ENCODE measurements around the gene PPFIA2. TPM values are rescaled to one million over a fixed set of nuclear protein-coding genes. Genes with fewer than 3 reads are reported as not detected.

Gene PPFIA2
- total RNA-seq, 1 donor from 2014 or later, result 0.59 TPM

DNA sequence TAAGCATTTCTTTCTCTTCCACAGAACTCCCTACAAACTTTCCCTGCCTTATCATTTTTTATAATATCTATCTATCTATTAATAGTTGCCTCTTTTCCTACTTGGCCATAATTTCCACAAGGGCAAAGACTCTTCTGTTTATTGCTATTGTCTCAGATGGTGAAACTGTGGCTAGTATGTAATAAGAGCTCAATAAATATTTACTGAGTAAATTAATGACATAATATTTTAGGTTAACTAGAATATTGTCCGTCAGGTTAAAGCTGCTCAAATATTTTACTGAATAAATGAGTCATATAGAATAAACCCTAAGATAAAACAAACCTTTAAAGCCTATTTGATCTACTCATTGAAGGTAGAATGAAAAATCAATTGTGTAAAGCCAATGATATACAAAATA lies 240.5 kb downstream of the PPFIA2 start:
- Histone ChIP-seq H3K9me3 (ENCODE audit: insufficient read depth, low read depth, low read length) (no peaks in the 10 kb centered on the region), H3K9ac (ENCODE audit: low read length) (no peak overlapping the region), H3K27me3 (ENCODE audit: insufficient read depth, low read length) (no peaks in the 10 kb centered on the region), H4K20me1 (ENCODE audit: insufficient read depth, low read length) (no peaks in the 10 kb centered on the region), H2AFZ (ENCODE audit: low read depth, low read length) (no peak overlapping the region), H3K36me3 (ENCODE audit: insufficient read depth, low read length) (no peaks in the 10 kb centered on the region), H3K27ac (ENCODE audit: low read depth, low read length) (no peak overlapping the region), H3K4me1 (ENCODE audit: insufficient read depth, low read length) (no peaks in the 10 kb centered on the region), H3K4me2 (ENCODE audit: low read length) (no peak overlapping the region), H3K79me2 (ENCODE audit: insufficient read depth, low read length) (no peaks in the 10 kb centered on the region), H3K4me3 (ENCODE audit: insufficient read depth, low read depth, low read length) (no peak overlapping the region)
- DNase-seq (ENCODE audit: low read depth) (no peak), FAIRE-seq (no peak)
- no peak for TF ChIP-seq EZH2 (IDR thresholded peaks at IDR 0.05; ENCODE audit: insufficient read depth, low read length)
- TF ChIP-seq, protein P1, sequence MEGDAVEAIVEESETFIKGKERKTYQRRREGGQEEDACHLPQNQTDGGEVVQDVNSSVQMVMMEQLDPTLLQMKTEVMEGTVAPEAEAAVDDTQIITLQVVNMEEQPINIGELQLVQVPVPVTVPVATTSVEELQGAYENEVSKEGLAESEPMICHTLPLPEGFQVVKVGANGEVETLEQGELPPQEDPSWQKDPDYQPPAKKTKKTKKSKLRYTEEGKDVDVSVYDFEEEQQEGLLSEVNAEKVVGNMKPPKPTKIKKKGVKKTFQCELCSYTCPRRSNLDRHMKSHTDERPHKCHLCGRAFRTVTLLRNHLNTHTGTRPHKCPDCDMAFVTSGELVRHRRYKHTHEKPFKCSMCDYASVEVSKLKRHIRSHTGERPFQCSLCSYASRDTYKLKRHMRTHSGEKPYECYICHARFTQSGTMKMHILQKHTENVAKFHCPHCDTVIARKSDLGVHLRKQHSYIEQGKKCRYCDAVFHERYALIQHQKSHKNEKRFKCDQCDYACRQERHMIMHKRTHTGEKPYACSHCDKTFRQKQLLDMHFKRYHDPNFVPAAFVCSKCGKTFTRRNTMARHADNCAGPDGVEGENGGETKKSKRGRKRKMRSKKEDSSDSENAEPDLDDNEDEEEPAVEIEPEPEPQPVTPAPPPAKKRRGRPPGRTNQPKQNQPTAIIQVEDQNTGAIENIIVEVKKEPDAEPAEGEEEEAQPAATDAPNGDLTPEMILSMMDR (IDR thresholded peaks at IDR 0.05; ENCODE audit: insufficient read depth, low read depth, low read length), result no peak
- Mint-ChIP-seq H3K9me3 (ENCODE audit: unreplicated experiment) (no peaks in the 10 kb centered on the region), H3K36me3 (ENCODE audit: low read depth, unreplicated experiment) (no peaks in the 10 kb centered on the region), H3K4me3 (ENCODE audit: unreplicated experiment) (no peak overlapping the region), H3K27ac (ENCODE audit: unreplicated experiment) (no peak overlapping the region), H3K27me3 (ENCODE audit: low read depth, unreplicated experiment) (peaks cover 2% of the 10 kb centered on the region), H3K4me1 (ENCODE audit: low read depth, unreplicated experiment) (peaks cover 10% of the 10 kb centered on the region)

DNA sequence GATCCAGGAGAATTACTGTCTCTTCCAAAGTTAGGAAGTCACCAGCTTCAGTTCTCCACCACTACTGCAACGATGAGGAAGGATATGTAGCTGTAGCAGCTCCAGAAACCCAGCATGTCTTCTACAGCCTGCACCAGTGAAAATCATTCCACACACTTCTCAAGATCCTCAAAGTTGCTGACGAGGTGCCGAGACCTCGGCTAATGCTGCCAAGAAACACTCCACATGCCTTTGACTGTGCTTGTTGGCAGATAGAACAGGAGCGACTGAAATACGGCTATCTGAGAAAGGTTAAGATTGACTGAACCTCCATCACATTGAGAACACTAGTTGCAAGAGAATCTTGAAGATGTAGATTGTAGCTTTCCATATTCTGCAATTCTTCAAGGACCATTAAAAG lies 241.9 kb downstream of the PPFIA2 start:
- Histone ChIP-seq H3K4me1 (ENCODE audit: insufficient read depth, low read length) (no peaks in the 10 kb centered on the region), H2AFZ (ENCODE audit: low read depth, low read length) (no peak overlapping the region), H3K9ac (ENCODE audit: low read length) (no peak overlapping the region), H3K27ac (ENCODE audit: low read depth, low read length) (no peak overlapping the region), H3K36me3 (ENCODE audit: insufficient read depth, low read length) (no peaks in the 10 kb centered on the region), H3K9me3 (ENCODE audit: insufficient read depth, low read depth, low read length) (no peaks in the 10 kb centered on the region), H3K27me3 (ENCODE audit: insufficient read depth, low read length) (no peaks in the 10 kb centered on the region), H4K20me1 (ENCODE audit: insufficient read depth, low read length) (no peaks in the 10 kb centered on the region), H3K79me2 (ENCODE audit: insufficient read depth, low read length) (no peaks in the 10 kb centered on the region), H3K4me2 (ENCODE audit: low read length) (no peak overlapping the region), H3K4me3 (ENCODE audit: insufficient read depth, low read depth, low read length) (no peak overlapping the region)
- Mint-ChIP-seq H3K36me3 (ENCODE audit: low read depth, unreplicated experiment) (no peaks in the 10 kb centered on the region), H3K4me1 (ENCODE audit: low read depth, unreplicated experiment) (peaks cover 10% of the 10 kb centered on the region), H3K27me3 (ENCODE audit: low read depth, unreplicated experiment) (peaks cover 2% of the 10 kb centered on the region), H3K9me3 (ENCODE audit: unreplicated experiment) (no peaks in the 10 kb centered on the region), H3K4me3 (ENCODE audit: unreplicated experiment) (no peak overlapping the region), H3K27ac (ENCODE audit: unreplicated experiment) (no peak overlapping the region)
- FAIRE-seq (no peak), DNase-seq (ENCODE audit: low read depth) (no peak)
- TF ChIP-seq EZH2 (IDR thresholded peaks at IDR 0.05; ENCODE audit: insufficient read depth, low read length), result no peak
- TF ChIP-seq, protein P1 (IDR thresholded peaks at IDR 0.05; ENCODE audit: insufficient read depth, low read depth, low read length), result no peak

GRCh38 chr12:81502912-81503695 lies 256.0 kb downstream of the PPFIA2 start:
- Histone ChIP-seq H3K27ac (ENCODE audit: low read depth, low read length) (peak overlapping the region; percentile 39), H3K36me3 (ENCODE audit: insufficient read depth, low read length) (no peaks in the 10 kb centered on the region), H4K20me1 (ENCODE audit: insufficient read depth, low read length) (no peaks in the 10 kb centered on the region), H3K9ac (ENCODE audit: low read length) (no peak overlapping the region), H3K4me1 (ENCODE audit: insufficient read depth, low read length) (no peaks in the 10 kb centered on the region), H2AFZ (ENCODE audit: low read depth, low read length) (no peak overlapping the region), H3K27me3 (ENCODE audit: insufficient read depth, low read length) (no peaks in the 10 kb centered on the region), H3K9me3 (ENCODE audit: insufficient read depth, low read depth, low read length) (no peaks in the 10 kb centered on the region), H3K79me2 (ENCODE audit: insufficient read depth, low read length) (no peaks in the 10 kb centered on the region), H3K4me3 (ENCODE audit: insufficient read depth, low read depth, low read length) (no peak overlapping the region), H3K4me2 (ENCODE audit: low read length) (peak overlapping the region; percentile 6)
- peaks cover 38% of the 10 kb centered on the region for H3K4me1 Mint-ChIP-seq (ENCODE audit: low read depth, unreplicated experiment)
- H3K27me3 Mint-ChIP-seq (ENCODE audit: low read depth, unreplicated experiment), result no peaks in the 10 kb centered on the region
- TF ChIP-seq, protein P1 (IDR thresholded peaks at IDR 0.05; ENCODE audit: insufficient read depth, low read depth, low read length), result no peak
- TF ChIP-seq EZH2 (IDR thresholded peaks at IDR 0.05; ENCODE audit: insufficient read depth, low read length), result no peak
- H3K9me3 Mint-ChIP-seq (ENCODE audit: unreplicated experiment), result peaks cover 4% of the 10 kb centered on the region
- DNase-seq (ENCODE audit: low read depth) (peak; percentile 99), FAIRE-seq (no peak)
- no peaks in the 10 kb centered on the region for H3K36me3 Mint-ChIP-seq (ENCODE audit: low read depth, unreplicated experiment)
- H3K4me3 Mint-ChIP-seq (ENCODE audit: unreplicated experiment), result peak overlapping the region; percentile 21
- H3K27ac Mint-ChIP-seq (ENCODE audit: unreplicated experiment), result peak overlapping the region; percentile 84

Data from astrocyte (in vitro differentiated cells and primary cell).